Keratinocyte (primary cell): Measurements from ENCODE around the gene RERE. TPM values are rescaled to one million over a fixed set of nuclear protein-coding genes. Genes with fewer than 3 reads are reported as not detected.

ENCODE experiments used
- DNase-seq: peaks from one replicate; pipeline ENCODE4 v3.0.0-alpha.2; 2011; ENCODE audit warnings: low read depth, missing footprints, low spot score
- FAIRE-seq: peaks from 2 replicates; lab custom pipeline; 2011; peaks lifted over from hg19 to GRCh38; lab: Jason Lieb, UNC
- H2AFZ ChIP-seq: 2 replicates; pipeline ENCODE4 v1.6.0; 2012; ENCODE audit warnings: low read length, control low read depth, inconsistent platforms; ENCODE audit not compliant: control insufficient read depth
- H3K27ac ChIP-seq: 2 replicates; pipeline ENCODE4 v1.5.1; 2011; ENCODE audit warnings: low read length; ENCODE audit not compliant: control insufficient read depth, insufficient read depth
- H3K27me3 ChIP-seq: 3 replicates; pipeline ENCODE4 v1.6.0; 2011; ENCODE audit warnings: low read length; ENCODE audit not compliant: control insufficient read depth, insufficient read depth; ENCODE audit errors: extremely low read depth
- H3K36me3 ChIP-seq, 2 experiments: 2 replicates in 1 of 2; 3 replicates in 1 of 2; pipeline ENCODE4 v1.5.1; 2011; ENCODE audit warnings: low read length in 2 of 2, mild to moderate bottlenecking in 1 of 2; ENCODE audit not compliant: control insufficient read depth in 2 of 2, insufficient read depth in 2 of 2; ENCODE audit errors: extremely low read depth in 1 of 2
- H3K4me1 ChIP-seq: 3 replicates; pipeline ENCODE4 v1.5.1; 2011; ENCODE audit warnings: low read length; ENCODE audit not compliant: control insufficient read depth, insufficient read depth; ENCODE audit errors: extremely low read depth
- H3K4me2 ChIP-seq: 3 replicates; pipeline ENCODE4 v1.6.0; 2011; ENCODE audit warnings: low read depth, low read length; ENCODE audit not compliant: control insufficient read depth, insufficient read depth; ENCODE audit errors: extremely low read depth
- H3K4me3 ChIP-seq, 3 experiments: fragments of 200-600 bp in 1 of 3; sonication (generic) in 1 of 3; 2 replicates in 2 of 3; 3 replicates in 1 of 3; pipeline ENCODE4 v1.5.1; 2011 to 2016; ENCODE audit warnings: low read length in 3 of 3, mild to moderate bottlenecking in 3 of 3, control low read depth in 2 of 3, inconsistent platforms in 1 of 3, low read depth in 1 of 3, mixed read lengths in 1 of 3, mixed run types in 1 of 3, moderate library complexity in 1 of 3; ENCODE audit not compliant: control insufficient read depth in 2 of 3, insufficient read depth in 2 of 3; ENCODE audit errors: extremely low read depth in 1 of 3
- H3K79me2 ChIP-seq: 2 replicates; pipeline ENCODE4 v1.6.0; 2012; ENCODE audit warnings: low read length; ENCODE audit not compliant: control insufficient read depth, insufficient read depth
- H3K9ac ChIP-seq: 3 replicates; pipeline ENCODE4 v1.6.0; 2011; ENCODE audit warnings: low read length; ENCODE audit not compliant: control insufficient read depth, insufficient read depth; ENCODE audit errors: extremely low read depth
- H3K9me1 ChIP-seq: 3 replicates; pipeline ENCODE4 v1.6.0; 2011; ENCODE audit warnings: low read length; ENCODE audit not compliant: control insufficient read depth, insufficient read depth; ENCODE audit errors: extremely low read depth
- H3K9me3 ChIP-seq: 2 replicates; pipeline ENCODE4 v1.5.1; 2012; ENCODE audit warnings: low read depth, low read length; ENCODE audit not compliant: control insufficient read depth
- H4K20me1 ChIP-seq: 3 replicates; pipeline ENCODE4 v1.6.0; 2011; ENCODE audit warnings: low read length; ENCODE audit not compliant: control insufficient read depth, insufficient read depth; ENCODE audit errors: extremely low read depth
- CTCF ChIP-seq, 3 experiments: IDR thresholded peaks in 1 of 3; conservative IDR thresholded peaks in 1 of 3; optimal IDR thresholded peaks in 1 of 3; 2 replicates in 2 of 3; 3 replicates in 1 of 3; pipeline versions ENCODE3 to v1.5.1; 2011; ENCODE audit warnings: low read length in 3 of 3, mild to moderate bottlenecking in 3 of 3, moderate library complexity in 2 of 3, control low read depth in 1 of 3, inconsistent platforms in 1 of 3; ENCODE audit not compliant: insufficient read depth in 2 of 3; ENCODE audit errors: extremely low read depth in 1 of 3
- EZH2 ChIP-seq: IDR thresholded peaks from one replicate; pipeline ENCODE4 v1.6.1; 2012; ENCODE audit warnings: inconsistent platforms, mild to moderate bottlenecking, low read length, moderate library complexity
- dilution Hi-C: fragments of 300-500 bp; cut with MboI; formaldehyde crosslinking; loops from one replicate; pipeline ENCODE4 v1.7.0; 2020; ENCODE audit warnings: low sequenced_read_pairs; ENCODE audit not compliant: extremely low pct_ligation_motif_present
- polyA plus RNA-seq, 5 experiments: library from polyadenylated mRNA; depleted of rRNA in 3 of 5; stranded (reverse) in 3 of 5; stranded (forward) in 1 of 5; unstranded in 1 of 5; fragments of >200 nt; gene quantifications; 1 replicate in 1 of 5; 2 replicates in 3 of 5; 3 replicates in 1 of 5; pipeline versions ENCODE4 v1.2.1 to v1.2.3, GENCODE V29; 2011 to 2012; ENCODE audit warnings: missing spikeins in 2 of 5, low read depth in 1 of 5, low replicate concordance in 1 of 5

The RERE gene
- polyA plus RNA-seq, 1 donor (not counting 4 experiments of a cell fraction or from before 2014, with no cell fraction given), result 3.8 TPM

GRCh38 chr1:8359617-8360481, 457.6 kb downstream of the RERE start:
- TF ChIP-seq EZH2, result no peak
- no peak for TF ChIP-seq CTCF (optimal IDR thresholded peaks at IDR 0.05 in 1 of 3, IDR thresholded peaks at IDR 0.05 in 1 of 3, conservative IDR thresholded peaks at IDR 0.05 in 1 of 3; ENCODE audit: extremely low read depth in 1 of 3, insufficient read depth in 2 of 3, low read length in 3 of 3)
- Histone ChIP-seq H3K9me1 (no peaks in the 10 kb centered on the region), H3K4me2 (no peak overlapping the region), H3K27me3 (no peaks in the 10 kb centered on the region), H3K79me2 (no peaks in the 10 kb centered on the region), H2AFZ (no peak overlapping the region), H3K4me1 (no peaks in the 10 kb centered on the region), H3K36me3 (peaks cover 33 to 47% of the 10 kb centered on the region in 2 experiments), H4K20me1 (no peaks in the 10 kb centered on the region), H3K27ac (no peak overlapping the region), H3K9me3 (no peaks in the 10 kb centered on the region), H3K4me3 (no peak overlapping the region), H3K9ac (no peak overlapping the region)
- no peak for FAIRE-seq
- dilution Hi-C loops, result no loop called here
- DNase-seq, result no peak

- H4K20me1 ChIP-seq, result no peaks in the 10 kb centered on the region
- H3K27ac ChIP-seq, result no peak overlapping the region
- no peak overlapping the region for H3K4me2 ChIP-seq
- no peak for DNase-seq
- H3K4me3 ChIP-seq, result no peak overlapping the region
- H3K9ac ChIP-seq, result no peak overlapping the region
- H3K36me3 ChIP-seq, result peaks cover 34 to 46% of the 10 kb centered on the region in 2 experiments
- TF ChIP-seq CTCF (optimal IDR thresholded peaks at IDR 0.05 in 1 of 3, IDR thresholded peaks at IDR 0.05 in 1 of 3, conservative IDR thresholded peaks at IDR 0.05 in 1 of 3; ENCODE audit: extremely low read depth in 1 of 3, insufficient read depth in 2 of 3, low read length in 3 of 3), result no peak
- TF ChIP-seq EZH2, result no peak
- no peak overlapping the region for H2AFZ ChIP-seq
- dilution Hi-C loops, result no loop called here
- no peaks in the 10 kb centered on the region for H3K79me2 ChIP-seq
- no peaks in the 10 kb centered on the region for H3K4me1 ChIP-seq
- no peak for FAIRE-seq
- no peaks in the 10 kb centered on the region for H3K9me1 ChIP-seq
- no peaks in the 10 kb centered on the region for H3K27me3 ChIP-seq
- no peaks in the 10 kb centered on the region for H3K9me3 ChIP-seq
Observed at GRCh38 chr1:8358897-8359616, 458.4 kb downstream of the RERE start.
